Naive thymus-derived CD4-positive, alpha-beta T cell (primary cell): Measurements from ENCODE around the gene CCDC93. TPM values are rescaled to one million over a fixed set of nuclear protein-coding genes. Genes with fewer than 3 reads are reported as not detected.

Experiments
- ATAC-seq: fragments of 150-1000 bp; cut with Tn5 transposase; 2 replicates; pipeline ENCODE4 v1.10.0; 2021; ENCODE audit warnings: mild to moderate bottlenecking, moderate library complexity
- CTCF ChIA-PET: fragments of 350-600 bp; sonication (Branson Sonifier 250); formaldehyde crosslinking; loops from one replicate; lab custom pipeline; 2021; ENCODE audit warnings: antibody characterized with exemption; lab: Charles Lee
- POLR2A ChIA-PET: fragments of 350-600 bp; sonication (Branson Sonifier 250); formaldehyde crosslinking; loops from one replicate; lab custom pipeline; 2021; ENCODE audit warnings: antibody characterized with exemption, inconsistent platforms; lab: Charles Lee
- DNase-seq, 9 donors: peaks; one replicate each; pipeline versions ENCODE4 v3.0.0 to v3.0.0-alpha.2; 2020 to 2022; ENCODE audit warnings: mixed read lengths in 1 of 9
- H3K27ac ChIP-seq: one replicate; pipeline ENCODE4 v1.7.0; 2013; ENCODE audit warnings: mild to moderate bottlenecking, low read depth, low read length, moderate library complexity
- H3K27me3 ChIP-seq, 2 donors: one replicate each; pipeline ENCODE4 v1.7.0; 2013; ENCODE audit warnings: low read length in 2 of 2, mild to moderate bottlenecking in 2 of 2, moderate library complexity in 2 of 2; ENCODE audit not compliant: control insufficient read depth in 2 of 2, insufficient read depth in 2 of 2
- H3K36me3 ChIP-seq, 3 experiments: 1 replicate in 2 of 3; 2 replicates in 1 of 3; pipeline ENCODE4 v1.7.0; 2013; ENCODE audit warnings: low read length in 3 of 3, mild to moderate bottlenecking in 3 of 3, moderate library complexity in 1 of 3; ENCODE audit not compliant: insufficient read depth in 3 of 3, control insufficient read depth in 2 of 3
- H3K4me1 ChIP-seq, 2 donors: one replicate each; pipeline ENCODE4 v1.7.0; 2013; ENCODE audit warnings: low read length in 2 of 2, mild to moderate bottlenecking in 2 of 2, moderate library complexity in 1 of 2; ENCODE audit not compliant: control insufficient read depth in 2 of 2, insufficient read depth in 2 of 2
- H3K4me3 ChIP-seq: 2 replicates; pipeline ENCODE4 v1.7.0; 2013; ENCODE audit warnings: mild to moderate bottlenecking, low read length
- H3K9me3 ChIP-seq, 3 experiments: 1 replicate in 2 of 3; 2 replicates in 1 of 3; pipeline ENCODE4 v1.7.0; 2013; ENCODE audit warnings: low read length in 3 of 3; ENCODE audit not compliant: control insufficient read depth in 2 of 3
- H3K27ac Mint-ChIP-seq, 9 donors: one replicate each; pipeline ENCODE4 v1.8.0; 2020 to 2022; ENCODE audit warnings: mixed read lengths in 9 of 9, mild to moderate bottlenecking in 8 of 9, moderate library complexity in 5 of 9, inconsistent platforms in 2 of 9
- H3K27me3 Mint-ChIP-seq, 5 donors: one replicate each; pipeline ENCODE4 v1.8.0; 2021 to 2022; ENCODE audit warnings: mixed read lengths in 5 of 5, mild to moderate bottlenecking in 1 of 5
- H3K36me3 Mint-ChIP-seq, 5 donors: one replicate each; pipeline ENCODE4 v1.8.0; 2020 to 2022; ENCODE audit warnings: mixed read lengths in 5 of 5, mild to moderate bottlenecking in 3 of 5, inconsistent platforms in 1 of 5
- H3K4me1 Mint-ChIP-seq, 7 donors: one replicate each; pipeline ENCODE4 v1.8.0; 2020 to 2022; ENCODE audit warnings: mixed read lengths in 7 of 7, mild to moderate bottlenecking in 3 of 7, inconsistent platforms in 1 of 7
- H3K4me3 Mint-ChIP-seq, 10 donors: one replicate each; pipeline ENCODE4 v1.8.0; 2020 to 2022; ENCODE audit warnings: mild to moderate bottlenecking in 10 of 10, mixed read lengths in 10 of 10, moderate library complexity in 6 of 10, inconsistent platforms in 2 of 10
- H3K9me3 Mint-ChIP-seq, 11 donors: one replicate each; pipeline ENCODE4 v1.8.0; 2020 to 2022; ENCODE audit warnings: mixed read lengths in 11 of 11, mild to moderate bottlenecking in 4 of 11, inconsistent platforms in 1 of 11, moderate library complexity in 1 of 11
- intact Hi-C, 2 donors: fragments of 100-400 bp; cut with micrococcal nuclease; formaldehyde crosslinking; loops; one replicate each; pipeline ENCODE4 v1.15.1; 2023
- polyA plus RNA-seq, 2 donors: library from polyadenylated mRNA; unstranded; fragments of 300-500 nt; fragmentation: Illumina TruSeq; gene quantifications; one replicate each; pipeline ENCODE4 v1.2.3, GENCODE V29; 2021
- total RNA-seq, 6 experiments: library from RNA in 5 of 6; stranded (reverse) in 5 of 6; gene quantifications; 1 replicate in 5 of 6; 2 replicates in 1 of 6; pipeline ENCODE4 v1.2.3 and lab custom pipeline; 2021 to 2026

CCDC93 gene
- total RNA-seq: 10 to 100 TPM; 34.8 to 73.9 (median 51.5) TPM
- 1 to 10 TPM; 5.9 to 8.0 TPM for polyA plus RNA-seq
- 121 reads per million, percentile 87 among the genes with 10 or more reads in this experiment for total RNA-seq (lab: John Stamatoyannopoulos, UW)

- DNase-seq (peak; percentile 82 to 95 (median 91)), ATAC-seq (peak; percentile 88)
- Histone ChIP-seq H3K27me3 (no peaks in the 10 kb centered on the region), H3K4me3 (peak within 1 kb of the TSS; percentile 90), H3K9me3 (no peaks in the 10 kb centered on the region), H3K4me1 (peaks cover 6 to 9% of the 10 kb centered on the region in 2 donors), H3K27ac (peak within 1 kb of the TSS; percentile 98), H3K36me3 (peaks cover 0 to 9% (median 0%) of the 10 kb centered on the region in 3 experiments)
- Mint-ChIP-seq H3K27ac (peak within 1 kb of the TSS; percentile 59 to 96 (median 90)), H3K36me3 (peaks cover 0 to 6% (median 0%) of the 10 kb centered on the region in 5 donors), H3K4me3 (peak within 1 kb of the TSS; percentile 87 to 98 (median 95)), H3K9me3 (peaks cover 0 to 3% (median 0%) of the 10 kb centered on the region in 11 donors), H3K27me3 (peaks cover 0 to 6% (median 1%) of the 10 kb centered on the region in 5 donors), H3K4me1 (peaks cover 30 to 69% (median 41%) of the 10 kb centered on the region in 7 donors)
- intact Hi-C loops: loop anchor here (1.0 to 10.0 kb wide), 12 partner anchors 11 to 1998 kb away; partner anchors contain the start of genes C2orf76 (in 2 of the 2), DBI (in 2 of the 2), DDX18 (in 2 of the 2) and INSIG2 (in 2 of the 2)
- CTCF ChIA-PET: interaction anchor here (0.6 to 2.6 kb wide), 3 partner anchors 10 to 229 kb away, joined by 3 to 16 read pairs (median 3); no protein-coding TSS in a partner anchor
- POLR2A ChIA-PET: interaction anchor here (0.6 to 2.4 kb wide), 6 partner anchors 10 to 200 kb away, joined by 3 to 11 read pairs (median 6); partner anchors contain the start of gene INSIG2
Observed at GRCh38 chr2:118013724-118014491, at the start of gene CCDC93. Gene CCDC93 (minus strand): TSS chr2:118014070. CDS start chr2:118013995, 75 bp downstream.

GRCh38 chr2:118062669-118063068 lies 48.8 kb upstream of the CCDC93 start:
- Mint-ChIP-seq H3K4me3 (no peak overlapping the region), H3K4me1 (peaks cover 0 to 13% (median 4%) of the 10 kb centered on the region in 7 donors)

GRCh38 chr2:118062048-118062447 lies 48.2 kb upstream of the CCDC93 start:
- no peaks in the 10 kb centered on the region for H3K9me3 Mint-ChIP-seq
- no peak for ATAC-seq

More at GRCh38 chr2:118062669-118063068, 48.8 kb upstream of the CCDC93 start:
- H3K27ac Mint-ChIP-seq: no peak overlapping the region
- H3K27ac ChIP-seq: no peak overlapping the region
- ATAC-seq: no peak
- intact Hi-C loops: no loop called here
- no peaks in the 10 kb centered on the region for H3K36me3 Mint-ChIP-seq
- DNase-seq: no peak
- H3K9me3 Mint-ChIP-seq: no peaks in the 10 kb centered on the region
- H3K4me1 ChIP-seq: no peaks in the 10 kb centered on the region
- no peaks in the 10 kb centered on the region for H3K9me3 ChIP-seq
- ChIA-PET POLR2A (no interaction called here), CTCF (interaction anchor here (1.6 kb wide), 1 partner anchor 16 kb away, joined by 6 read pairs; no protein-coding TSS in a partner anchor)
- H3K27me3 ChIP-seq: no peaks in the 10 kb centered on the region
- H3K4me3 ChIP-seq: no peak overlapping the region
- H3K27me3 Mint-ChIP-seq: peaks cover 14 to 46% (median 20%) of the 10 kb centered on the region in 5 donors
- H3K36me3 ChIP-seq: no peaks in the 10 kb centered on the region

GRCh38 chr2:118061135-118061955 lies 47.5 kb upstream of the CCDC93 start:
- Histone ChIP-seq H3K9me3 (no peaks in the 10 kb centered on the region), H3K4me1 (no peaks in the 10 kb centered on the region), H3K27ac (no peak overlapping the region), H3K36me3 (no peaks in the 10 kb centered on the region), H3K4me3 (no peak overlapping the region), H3K27me3 (no peaks in the 10 kb centered on the region)
- ATAC-seq: peak; percentile 72
- intact Hi-C loops: loop anchor here in 1 of 2 donors (1.0 kb wide), 1 partner anchor 29 kb away; no protein-coding TSS in a partner anchor
- no peak for DNase-seq
- H3K4me3 Mint-ChIP-seq: no peak overlapping the region
- POLR2A ChIA-PET: no interaction called here
- peaks cover 0 to 13% (median 4%) of the 10 kb centered on the region in 7 donors for H3K4me1 Mint-ChIP-seq
- no peak overlapping the region for H3K27ac Mint-ChIP-seq
- no peaks in the 10 kb centered on the region for H3K9me3 Mint-ChIP-seq
- H3K27me3 Mint-ChIP-seq: peaks cover 22 to 53% (median 27%) of the 10 kb centered on the region in 5 donors
- CTCF ChIA-PET: interaction anchor here (0.8 to 1.6 kb wide), 2 partner anchors 14 kb away, joined by 4 to 6 read pairs; no protein-coding TSS in a partner anchor
- H3K36me3 Mint-ChIP-seq: no peaks in the 10 kb centered on the region

More at GRCh38 chr2:118062048-118062447, 48.2 kb upstream of the CCDC93 start:
- Mint-ChIP-seq H3K27ac (no peak overlapping the region), H3K4me1 (peaks cover 0 to 13% (median 4%) of the 10 kb centered on the region in 7 donors), H3K4me3 (no peak overlapping the region), H3K27me3 (peaks cover 20 to 52% (median 25%) of the 10 kb centered on the region in 5 donors), H3K36me3 (no peaks in the 10 kb centered on the region)
- Histone ChIP-seq H3K9me3 (no peaks in the 10 kb centered on the region), H3K36me3 (no peaks in the 10 kb centered on the region), H3K4me1 (no peaks in the 10 kb centered on the region), H3K4me3 (no peak overlapping the region), H3K27me3 (no peaks in the 10 kb centered on the region), H3K27ac (no peak overlapping the region)
- DNase-seq: no peak
- intact Hi-C loops: no loop called here
- CTCF ChIA-PET: interaction anchor here (1.6 kb wide), 1 partner anchor 15 kb away, joined by 6 read pairs; no protein-coding TSS in a partner anchor
- POLR2A ChIA-PET: no interaction called here

GRCh38 chr2:118059919-118060478 lies 46.1 kb upstream of the CCDC93 start:
- Mint-ChIP-seq H3K27me3 (peaks cover 24 to 57% (median 35%) of the 10 kb centered on the region in 5 donors), H3K9me3 (no peaks in the 10 kb centered on the region), H3K4me3 (no peak overlapping the region), H3K27ac (peak overlapping the region in 2 of 9 donors; percentile 21 to 25), H3K4me1 (peaks cover 0 to 19% (median 4%) of the 10 kb centered on the region in 7 donors), H3K36me3 (no peaks in the 10 kb centered on the region)
- POLR2A ChIA-PET: no interaction called here
- intact Hi-C loops: no loop called here
- Histone ChIP-seq H3K27me3 (no peaks in the 10 kb centered on the region), H3K36me3 (no peaks in the 10 kb centered on the region), H3K4me1 (no peaks in the 10 kb centered on the region), H3K27ac (no peak overlapping the region), H3K9me3 (no peaks in the 10 kb centered on the region), H3K4me3 (no peak overlapping the region)
- CTCF ChIA-PET: no interaction called here
- no peak for ATAC-seq
- no peak for DNase-seq

GRCh38 chr2:118058951-118059350 lies 45.1 kb upstream of the CCDC93 start:
- DNase-seq (no peak), ATAC-seq (no peak)
- Mint-ChIP-seq H3K27ac (no peak overlapping the region), H3K27me3 (peaks cover 27 to 58% (median 41%) of the 10 kb centered on the region in 5 donors), H3K4me3 (no peak overlapping the region), H3K9me3 (no peaks in the 10 kb centered on the region), H3K4me1 (peaks cover 0 to 19% (median 4%) of the 10 kb centered on the region in 7 donors), H3K36me3 (no peaks in the 10 kb centered on the region)
- H3K36me3 ChIP-seq: no peaks in the 10 kb centered on the region
- POLR2A ChIA-PET: no interaction called here
- no peaks in the 10 kb centered on the region for H3K27me3 ChIP-seq
- intact Hi-C loops: no loop called here
- no peaks in the 10 kb centered on the region for H3K9me3 ChIP-seq
- H3K4me1 ChIP-seq: no peaks in the 10 kb centered on the region
- H3K27ac ChIP-seq: no peak overlapping the region
- CTCF ChIA-PET: no interaction called here
- no peak overlapping the region for H3K4me3 ChIP-seq
